Measurements from ENCODE around the gene SLC1A2. TPM values are rescaled to one million over a fixed set of nuclear protein-coding genes. Genes with fewer than 3 reads are reported as not detected.

The SLC1A2 gene
- total RNA-seq, 1 donor from 2014 or later: 4.9 TPM

- H3K4me2 ChIP-seq: no peak overlapping the region
- TF ChIP-seq CTCF (IDR thresholded peaks at IDR 0.05) (no peak), EZH2phosphoT487 (IDR thresholded peaks at IDR 0.05) (no peak), EZH2 (IDR thresholded peaks at IDR 0.05) (no peak)
- H3K9me3 ChIP-seq (ENCODE audit: low read depth): no peaks in the 10 kb centered on the region
- no peaks in the 10 kb centered on the region for H4K20me1 ChIP-seq (ENCODE audit: low read depth)
- no peaks in the 10 kb centered on the region for H3K27me3 ChIP-seq
- H3K4me1 ChIP-seq: no peaks in the 10 kb centered on the region
- peaks cover 4% of the 10 kb centered on the region for H3K27me3 Mint-ChIP-seq (ENCODE audit: insufficient read depth, low read depth)
- H3K9ac ChIP-seq: no peak overlapping the region
- no peaks in the 10 kb centered on the region for H3K4me1 Mint-ChIP-seq
- H3K27ac Mint-ChIP-seq: no peak overlapping the region
- no peak overlapping the region for H2AFZ ChIP-seq (replicated peaks)
- H3F3A ChIP-seq (ENCODE audit: low read depth): no peaks in the 10 kb centered on the region
- H3K36me3 Mint-ChIP-seq: no peaks in the 10 kb centered on the region
- H3K79me2 ChIP-seq (ENCODE audit: low read depth): no peaks in the 10 kb centered on the region
- no peak overlapping the region for H3K4me3 Mint-ChIP-seq
- no peak overlapping the region for H3K4me3 ChIP-seq
- no peaks in the 10 kb centered on the region for H3K36me3 ChIP-seq
- H3K9me3 Mint-ChIP-seq: peaks cover 8% of the 10 kb centered on the region
- no peak for DNase-seq (ENCODE audit: low spot score)
- no peak overlapping the region for H3K27ac ChIP-seq
These were observed 174.3 kb downstream of the SLC1A2 start for GRCh38 chr11:35245056-35245455.

DNA sequence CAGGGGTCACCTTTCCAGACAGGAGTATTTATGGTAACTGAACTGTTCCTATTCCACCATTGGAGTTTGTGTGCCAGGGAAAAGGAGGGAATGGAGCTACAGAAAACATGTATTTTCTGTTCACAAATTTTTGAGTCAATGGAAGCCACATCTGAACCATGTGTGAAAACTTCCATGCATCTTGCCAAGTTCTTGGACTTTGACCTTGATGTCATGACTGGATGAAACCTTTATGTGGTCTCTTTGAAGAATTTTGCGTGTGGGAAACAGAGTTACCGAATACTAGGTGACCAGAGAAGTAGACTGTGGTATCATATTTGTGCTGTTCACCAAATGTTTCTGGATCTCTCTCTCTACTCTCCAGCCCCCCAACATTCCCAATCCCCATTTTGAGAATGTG, 175.6 kb downstream of the SLC1A2 start:
- Mint-ChIP-seq H3K4me1 (no peaks in the 10 kb centered on the region), H3K27me3 (ENCODE audit: insufficient read depth, low read depth) (peaks cover 4% of the 10 kb centered on the region), H3K36me3 (no peaks in the 10 kb centered on the region), H3K4me3 (no peak overlapping the region), H3K9me3 (peaks cover 5% of the 10 kb centered on the region), H3K27ac (no peak overlapping the region)
- Histone ChIP-seq H2AFZ (replicated peaks) (no peak overlapping the region), H3K4me3 (no peak overlapping the region), H3K4me1 (no peaks in the 10 kb centered on the region), H4K20me1 (ENCODE audit: low read depth) (no peaks in the 10 kb centered on the region), H3K36me3 (no peaks in the 10 kb centered on the region), H3K9me3 (ENCODE audit: low read depth) (no peaks in the 10 kb centered on the region), H3K79me2 (ENCODE audit: low read depth) (no peaks in the 10 kb centered on the region), H3K27me3 (no peaks in the 10 kb centered on the region), H3K9ac (no peak overlapping the region), H3F3A (ENCODE audit: low read depth) (no peaks in the 10 kb centered on the region), H3K27ac (no peak overlapping the region), H3K4me2 (no peak overlapping the region)
- no peak for DNase-seq (ENCODE audit: low spot score)
- TF ChIP-seq EZH2phosphoT487 (IDR thresholded peaks at IDR 0.05) (no peak), EZH2 (IDR thresholded peaks at IDR 0.05) (no peak), CTCF (IDR thresholded peaks at IDR 0.05) (no peak)

DNA sequence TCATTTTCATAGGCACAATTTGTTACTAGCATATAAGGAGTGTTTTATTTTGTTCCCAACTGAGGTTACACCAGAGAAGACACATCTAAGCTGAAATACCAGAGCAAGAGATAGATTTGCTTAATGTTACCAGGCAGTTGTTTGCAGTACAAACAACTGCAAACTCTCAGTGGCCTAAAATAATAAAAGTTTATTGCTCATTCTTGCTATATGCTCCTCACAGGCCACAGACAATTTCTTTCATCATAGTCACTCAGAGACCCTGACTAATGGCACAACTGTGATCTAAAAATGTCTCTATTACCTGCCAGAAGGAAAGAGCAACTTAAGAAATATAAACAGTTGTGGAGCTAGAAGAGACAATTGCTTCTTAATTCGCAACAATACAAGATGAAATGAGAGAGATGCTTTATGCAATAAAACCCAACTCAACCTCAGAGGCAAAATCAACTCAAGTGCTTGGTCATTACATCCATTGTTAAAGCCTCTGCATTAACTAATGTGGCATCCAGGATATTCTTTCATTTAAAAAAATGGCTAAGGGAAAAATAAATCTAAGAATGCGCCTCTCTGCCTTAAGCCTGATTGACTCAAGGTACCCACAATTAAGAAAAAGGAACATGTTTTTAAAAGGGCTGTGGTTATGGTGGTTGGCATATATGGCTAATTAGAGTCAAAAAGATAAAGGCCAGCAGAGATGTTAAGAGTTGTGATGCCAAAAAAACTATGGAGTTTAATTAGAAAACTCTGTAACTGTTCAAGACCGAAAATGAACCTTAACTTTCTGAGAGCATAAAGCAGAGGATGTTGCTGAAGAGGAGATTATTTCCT, 176.7 kb downstream of the SLC1A2 start:
- Histone ChIP-seq H4K20me1 (ENCODE audit: low read depth) (no peaks in the 10 kb centered on the region), H3K79me2 (ENCODE audit: low read depth) (no peaks in the 10 kb centered on the region), H3K9ac (no peak overlapping the region), H3K27ac (no peak overlapping the region), H3K4me2 (no peak overlapping the region), H2AFZ (replicated peaks) (no peak overlapping the region), H3K9me3 (ENCODE audit: low read depth) (no peaks in the 10 kb centered on the region), H3K4me1 (peaks cover 3% of the 10 kb centered on the region), H3K4me3 (no peak overlapping the region), H3K27me3 (no peaks in the 10 kb centered on the region), H3K36me3 (no peaks in the 10 kb centered on the region), H3F3A (ENCODE audit: low read depth) (no peaks in the 10 kb centered on the region)
- TF ChIP-seq EZH2 (IDR thresholded peaks at IDR 0.05) (no peak), CTCF (IDR thresholded peaks at IDR 0.05) (no peak), EZH2phosphoT487 (IDR thresholded peaks at IDR 0.05) (no peak)
- no peaks in the 10 kb centered on the region for H3K9me3 Mint-ChIP-seq
- no peaks in the 10 kb centered on the region for H3K36me3 Mint-ChIP-seq
- DNase-seq (ENCODE audit: low spot score): no peak
- H3K4me3 Mint-ChIP-seq: no peak overlapping the region
- peaks cover 7% of the 10 kb centered on the region for H3K27me3 Mint-ChIP-seq (ENCODE audit: insufficient read depth, low read depth)
- H3K27ac Mint-ChIP-seq: no peak overlapping the region
- H3K4me1 Mint-ChIP-seq: peaks cover 4% of the 10 kb centered on the region

Data from neural progenitor cell (in vitro differentiated cells).